GM10266 (cell line): ENCODE data around the gene CUTA.

Source experiments
- DNase-seq: peaks from one replicate; pipeline ENCODE4 v3.0.0; 2012; ENCODE audit errors: extremely low spot score
- TF ChIP-seq, protein P1 (sequence below): IDR thresholded peaks from 2 replicates; pipeline ENCODE4 v1.5.1; 2012; ENCODE audit warnings: mild to moderate bottlenecking, low read depth; ENCODE audit not compliant: control insufficient read depth, insufficient read depth; ENCODE audit errors: missing control alignments

CUTA gene

DNA sequence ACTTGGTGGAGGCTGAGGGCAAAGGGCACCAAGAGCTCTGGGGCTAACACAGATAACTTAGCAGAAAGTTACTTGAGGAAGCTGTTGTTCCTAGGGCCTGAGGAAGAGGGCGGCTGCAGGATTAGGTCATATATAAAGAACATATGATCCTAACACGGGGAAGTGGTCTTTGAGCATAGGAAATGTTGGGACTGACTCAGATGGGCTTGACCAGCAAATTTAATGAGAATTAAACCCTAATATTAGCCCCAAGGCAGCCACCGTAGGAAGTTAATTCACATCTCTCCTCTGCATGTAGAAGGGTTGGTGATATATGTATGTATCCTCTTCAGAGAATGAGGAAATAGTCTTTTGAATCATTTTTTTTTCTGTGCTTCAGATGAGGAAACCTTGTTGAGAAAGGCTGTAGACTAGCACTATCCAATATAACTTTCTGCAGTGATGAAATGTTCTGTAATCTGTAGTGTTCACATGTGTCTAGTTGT lies 27.3 kb upstream of the CUTA start:
- no peak for DNase-seq
- TF ChIP-seq, protein P1, sequence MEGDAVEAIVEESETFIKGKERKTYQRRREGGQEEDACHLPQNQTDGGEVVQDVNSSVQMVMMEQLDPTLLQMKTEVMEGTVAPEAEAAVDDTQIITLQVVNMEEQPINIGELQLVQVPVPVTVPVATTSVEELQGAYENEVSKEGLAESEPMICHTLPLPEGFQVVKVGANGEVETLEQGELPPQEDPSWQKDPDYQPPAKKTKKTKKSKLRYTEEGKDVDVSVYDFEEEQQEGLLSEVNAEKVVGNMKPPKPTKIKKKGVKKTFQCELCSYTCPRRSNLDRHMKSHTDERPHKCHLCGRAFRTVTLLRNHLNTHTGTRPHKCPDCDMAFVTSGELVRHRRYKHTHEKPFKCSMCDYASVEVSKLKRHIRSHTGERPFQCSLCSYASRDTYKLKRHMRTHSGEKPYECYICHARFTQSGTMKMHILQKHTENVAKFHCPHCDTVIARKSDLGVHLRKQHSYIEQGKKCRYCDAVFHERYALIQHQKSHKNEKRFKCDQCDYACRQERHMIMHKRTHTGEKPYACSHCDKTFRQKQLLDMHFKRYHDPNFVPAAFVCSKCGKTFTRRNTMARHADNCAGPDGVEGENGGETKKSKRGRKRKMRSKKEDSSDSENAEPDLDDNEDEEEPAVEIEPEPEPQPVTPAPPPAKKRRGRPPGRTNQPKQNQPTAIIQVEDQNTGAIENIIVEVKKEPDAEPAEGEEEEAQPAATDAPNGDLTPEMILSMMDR = no peak

GRCh38 chr6:33443619-33444504 lies 26.0 kb upstream of the CUTA start:
- no peak for DNase-seq

GRCh38 chr6:33443025-33443424 lies 25.1 kb upstream of the CUTA start:
- DNase-seq = no peak
- TF ChIP-seq, protein P1 = no peak

More at GRCh38 chr6:33443619-33444504, 26.0 kb upstream of the CUTA start:
- TF ChIP-seq, protein P1 = no peak

DNA sequence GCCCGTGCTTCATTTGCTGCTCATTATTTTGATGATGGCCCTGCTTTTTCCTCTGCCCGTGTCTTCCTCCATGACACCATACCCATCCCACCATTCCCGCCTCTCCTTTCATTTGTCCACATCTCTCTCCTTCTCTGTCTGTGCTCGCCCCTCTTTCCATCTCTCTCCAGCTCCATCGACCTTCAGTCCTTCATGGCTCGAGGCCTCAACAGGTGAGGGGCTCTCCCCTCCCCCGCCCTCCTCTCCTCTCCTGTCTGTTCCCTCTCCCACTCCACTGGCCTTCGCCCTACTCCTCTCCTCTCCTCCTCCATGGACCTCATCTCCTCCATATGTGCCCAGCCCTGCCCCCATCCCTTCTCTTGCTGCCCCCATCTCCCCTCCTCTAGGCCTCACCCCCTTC lies 24.4 kb upstream of the CUTA start:
- DNase-seq = no peak
- TF ChIP-seq, protein P1 = no peak

GRCh38 chr6:33441457-33441856 lies 23.6 kb upstream of the CUTA start:
- TF ChIP-seq, protein P1 = no peak
- DNase-seq = no peak

DNA sequence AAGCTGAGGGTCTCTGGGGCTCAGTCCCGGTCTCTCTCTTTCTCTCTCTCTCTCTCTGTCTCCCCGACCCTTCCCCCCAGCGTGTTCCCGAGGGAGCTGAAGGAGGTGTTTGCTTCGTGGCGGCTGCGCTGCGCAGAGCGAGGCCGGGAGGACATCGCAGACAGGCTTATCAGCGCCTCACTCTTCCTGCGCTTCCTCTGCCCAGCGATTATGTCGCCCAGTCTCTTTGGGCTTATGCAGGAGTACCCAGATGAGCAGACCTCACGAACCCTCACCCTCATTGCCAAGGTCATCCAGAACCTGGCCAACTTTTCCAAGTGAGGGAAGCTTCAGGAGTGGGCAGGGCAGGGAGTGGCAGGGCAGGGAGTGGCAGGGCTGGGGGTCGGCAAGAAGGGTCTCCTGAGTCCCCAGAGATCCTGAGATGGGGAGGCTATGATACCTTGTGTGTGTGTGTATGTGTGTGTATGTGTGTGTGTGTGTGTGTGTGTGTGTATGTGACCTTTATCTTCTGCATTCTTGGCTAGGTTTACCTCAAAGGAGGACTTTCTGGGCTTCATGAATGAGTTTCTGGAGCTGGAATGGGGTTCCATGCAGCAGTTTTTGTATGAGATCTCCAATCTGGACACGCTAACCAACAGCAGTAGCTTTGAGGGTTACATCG lies 22.9 kb upstream of the CUTA start:
- no peak for DNase-seq
- TF ChIP-seq, protein P1 = no peak
